Measurements from ENCODE around the gene DDIAS. TPM values are rescaled to one million over a fixed set of nuclear protein-coding genes. Genes with fewer than 3 reads are reported as not detected.
A peak's percentile ranks its signal among the peaks of the same experiment; 100 is the strongest.

DDIAS gene
- total and polyA plus RNA-seq, 10 of the 15 experiments (the other 5 are each of a cell fraction or from before 2014, with no cell fraction given), result 6.9 to 27.8 (median 12.9) TPM

DNA sequence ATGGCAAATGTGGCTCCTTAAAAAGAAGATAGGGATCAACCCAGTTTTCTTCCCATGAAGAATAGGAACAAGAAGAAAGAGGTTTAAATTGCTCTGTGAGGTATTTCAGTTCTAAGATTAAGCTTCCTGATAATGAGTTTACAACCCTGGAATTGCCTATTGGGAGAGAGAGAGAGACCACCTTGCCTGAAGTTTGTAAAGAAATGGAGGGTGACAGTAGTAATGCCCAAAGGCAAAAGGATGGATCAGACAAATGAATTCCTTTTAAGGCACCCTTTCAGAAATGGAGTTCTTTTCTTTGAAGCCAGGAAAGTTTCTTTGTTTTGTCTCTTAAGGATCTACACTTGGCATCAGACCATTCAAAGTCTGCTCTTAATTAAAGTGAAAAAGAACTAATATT lies 74.3 kb downstream of the DDIAS start:
- BruUV-seq (replicated peaks), result TSS peak; percentile 57
- intact Hi-C loops (cut with micrococcal nuclease; ENCODE audit: unreplicated experiment) (no loop called here), in situ Hi-C loops (cut with MboI) (no loop called here)
- RAD21 ChIA-PET (ENCODE audit: unreplicated experiment), result interaction anchor here (0.8 to 2.0 kb wide), 3 partner anchors 15 to 31 kb away, joined by 3 to 8 read pairs (median 4); no protein-coding TSS in a partner anchor
- no peak for FAIRE-seq
- no peaks in the 10 kb centered on the region for H3K27me3 ChIP-seq (replicated peaks in 1 of 2; ENCODE audit: control insufficient read depth in 2 of 2, insufficient read depth in 2 of 2, low read length in 1 of 2)
- no peaks in the 10 kb centered on the region for H4K20me1 ChIP-seq (ENCODE audit: control insufficient read depth, insufficient read depth)
- CTCF ChIA-PET, result interaction anchor here (1.0 kb wide), 1 partner anchor 19 kb away, joined by 3 read pairs; no protein-coding TSS in a partner anchor
- H3K4me2 ChIP-seq (ENCODE audit: control insufficient read depth, insufficient read depth), result no peak overlapping the region
- peaks cover 34% of the 10 kb centered on the region for H3K4me1 ChIP-seq (ENCODE audit: control insufficient read depth, insufficient read depth, low read length)
- no peak overlapping the region for H3K9ac ChIP-seq (ENCODE audit: control insufficient read depth, insufficient read depth, low read length)
- H3K27ac ChIP-seq (ENCODE audit: control insufficient read depth, insufficient read depth), result no peak overlapping the region
- no peaks in the 10 kb centered on the region for H3K79me2 ChIP-seq (ENCODE audit: control insufficient read depth, insufficient read depth, low read length)
- POLR2A ChIA-PET, result interaction anchor here (0.9 to 1.3 kb wide), 3 partner anchors 10 to 32 kb away, joined by 3 to 4 read pairs (median 4); no protein-coding TSS in a partner anchor
- no peak overlapping the region for H3K4me3 ChIP-seq
- no peaks in the 10 kb centered on the region for H3K36me3 ChIP-seq (ENCODE audit: control insufficient read depth in 2 of 2, insufficient read depth in 2 of 2, low read length in 1 of 2)
- no peak for TF ChIP-seq RBBP5 (conservative IDR thresholded peaks at IDR 0.05)
- no peak for TF ChIP-seq RCOR1 (conservative IDR thresholded peaks at IDR 0.05; ENCODE audit: low read depth, low read length)
- TF ChIP-seq MEF2B (IDR thresholded peaks at IDR 0.05; ENCODE audit: partially characterized antibody, poor library complexity, severe bottlenecking), result no peak
- no peak for TF ChIP-seq ZNF384 (IDR thresholded peaks at IDR 0.05; ENCODE audit: borderline replicate concordance, low read depth, low read length)
- no peak for TF ChIP-seq SIN3A (IDR thresholded peaks at IDR 0.05; ENCODE audit: low read depth, low read length)
- no peak for TF ChIP-seq HDAC6 (IDR thresholded peaks at IDR 0.05; ENCODE audit: unreplicated experiment)
- no peak for TF ChIP-seq KAT2A (conservative IDR thresholded peaks at IDR 0.05; ENCODE audit: control insufficient read depth, low read depth, low read length)
- TF ChIP-seq, protein P1, sequence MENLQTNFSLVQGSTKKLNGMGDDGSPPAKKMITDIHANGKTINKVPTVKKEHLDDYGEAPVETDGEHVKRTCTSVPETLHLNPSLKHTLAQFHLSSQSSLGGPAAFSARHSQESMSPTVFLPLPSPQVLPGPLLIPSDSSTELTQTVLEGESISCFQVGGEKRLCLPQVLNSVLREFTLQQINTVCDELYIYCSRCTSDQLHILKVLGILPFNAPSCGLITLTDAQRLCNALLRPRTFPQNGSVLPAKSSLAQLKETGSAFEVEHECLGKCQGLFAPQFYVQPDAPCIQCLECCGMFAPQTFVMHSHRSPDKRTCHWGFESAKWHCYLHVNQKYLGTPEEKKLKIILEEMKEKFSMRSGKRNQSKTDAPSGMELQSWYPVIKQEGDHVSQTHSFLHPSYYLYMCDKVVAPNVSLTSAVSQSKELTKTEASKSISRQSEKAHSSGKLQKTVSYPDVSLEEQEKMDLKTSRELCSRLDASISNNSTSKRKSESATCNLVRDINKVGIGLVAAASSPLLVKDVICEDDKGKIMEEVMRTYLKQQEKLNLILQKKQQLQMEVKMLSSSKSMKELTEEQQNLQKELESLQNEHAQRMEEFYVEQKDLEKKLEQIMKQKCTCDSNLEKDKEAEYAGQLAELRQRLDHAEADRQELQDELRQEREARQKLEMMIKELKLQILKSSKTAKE (IDR thresholded peaks at IDR 0.05; ENCODE audit: low read depth, poor library complexity, severe bottlenecking), result no peak
- TF ChIP-seq NR2C2 (IDR thresholded peaks at IDR 0.05; ENCODE audit: borderline replicate concordance, control insufficient read depth, insufficient read length, low read depth), result no peak
- TF ChIP-seq TBL1XR1 (IDR thresholded peaks at IDR 0.05; ENCODE audit: low read depth, low read length), result no peak
- TF ChIP-seq POLR2AphosphoS2 (IDR thresholded peaks at IDR 0.05; ENCODE audit: low read depth, low read length), result no peak
- TF ChIP-seq RAD21 (IDR thresholded peaks at IDR 0.05; ENCODE audit: insufficient read depth, low read depth, low read length), result no peak
- TF ChIP-seq CBFB (IDR thresholded peaks at IDR 0.05; ENCODE audit: low read depth), result no peak
- no peak for TF ChIP-seq ZNF24 (IDR thresholded peaks at IDR 0.05)
- TF ChIP-seq KLF5 (IDR thresholded peaks at IDR 0.05; ENCODE audit: partially characterized antibody), result no peak
- no peak for TF ChIP-seq POU2F2 (IDR thresholded peaks at IDR 0.05; ENCODE audit: borderline replicate concordance, low read depth, low read length)
- ATAC-seq, result no peak
- SMC1A ChIA-PET (ENCODE audit: uncharacterized antibody, unreplicated experiment), result interaction anchor here (0.6 to 5.0 kb wide), 14 partner anchors 11 to 116 kb away, joined by 3 to 34 read pairs (median 4); no protein-coding TSS in a partner anchor
- DNase-seq (ENCODE audit: low read depth, low spot score), result no peak
- H2AFZ ChIP-seq (ENCODE audit: control insufficient read depth, low read depth, low read length), result no peak overlapping the region
- no peaks in the 10 kb centered on the region; the same call in 1 of the 3 replicates for H3K9me3 ChIP-seq (replicated peaks; ENCODE audit: control insufficient read depth, insufficient read depth, low read length)
